GM23248 (cell line): Measurements from ENCODE around the gene FAM200C.
"Not testable (repeated sequence)": the region's sequence is repeated elsewhere in the genome, so short reads cannot be mapped to it uniquely, and the experiment has no call there.

Experiments
- EZH2 ChIP-seq: fragments of 200-600 bp; sonication (generic); IDR thresholded peaks from 2 replicates; pipeline ENCODE4 v1.6.1; 2018; ENCODE audit warnings: antibody characterized with exemption, mild to moderate bottlenecking; ENCODE audit not compliant: insufficient read depth, poor library complexity, severe bottlenecking
- EZH2phosphoT487 ChIP-seq: fragments of 200-600 bp; sonication (generic); IDR thresholded peaks from 2 replicates; pipeline ENCODE4 v1.6.1; 2018; ENCODE audit warnings: antibody characterized with exemption, moderate library complexity, mild to moderate bottlenecking, low read depth; ENCODE audit not compliant: insufficient read depth

DNA sequence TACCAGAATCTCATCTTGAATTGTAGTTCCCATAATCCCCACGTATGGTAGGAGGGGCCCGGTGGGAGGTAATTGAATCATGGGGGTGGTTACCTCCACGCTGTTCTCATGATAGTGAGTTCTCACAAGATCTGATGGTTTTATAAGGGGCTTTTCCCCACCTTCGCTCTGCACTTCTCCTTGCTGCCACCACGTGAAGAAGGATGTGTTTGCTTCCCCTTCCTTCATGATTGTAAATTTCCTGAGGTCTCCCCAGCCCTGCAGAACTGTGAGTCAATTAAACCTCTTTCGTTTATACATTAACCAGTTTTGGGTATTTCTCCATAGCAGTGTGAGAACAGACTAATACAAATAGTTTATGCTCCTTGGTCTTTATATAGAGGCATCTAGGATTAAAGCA lies 36.8 kb upstream of the FAM200C start:
- TF ChIP-seq EZH2phosphoT487, EZH2: not testable (repeated sequence)
